HepG2 (cell line): ENCODE results near the gene NDUFV1. TPM values are rescaled to one million over a fixed set of nuclear protein-coding genes. Genes with fewer than 3 reads are reported as not detected.
A peak's percentile ranks its signal among the peaks of the same experiment; 100 is the strongest.

Experiments
- ARNTL ChIP-seq: sonication (generic); formaldehyde crosslinking; IDR thresholded peaks from 2 replicates; pipeline ENCODE4 v1.4.0; 2020; ENCODE audit warnings: mild to moderate bottlenecking, missing genetic modification reagents
- DMAP1 ChIP-seq: IDR thresholded peaks from 2 replicates; pipeline ENCODE4 v1.6.1; 2016
- HOXA3 ChIP-seq: sonication (generic); formaldehyde crosslinking; IDR thresholded peaks from 2 replicates; pipeline ENCODE4 v1.5.0; 2020; ENCODE audit warnings: missing genetic modification reagents
- HOXA5 ChIP-seq: sonication (generic); formaldehyde crosslinking; IDR thresholded peaks from 2 replicates; pipeline ENCODE4 v1.4.0; 2020; ENCODE audit warnings: missing genetic modification reagents
- IRF2 ChIP-seq: IDR thresholded peaks from 2 replicates; pipeline ENCODE4 v1.6.1; 2018; ENCODE audit warnings: missing genetic modification reagents, missing compliant biosample characterization
- ISL2 ChIP-seq: sonication (generic); formaldehyde crosslinking; IDR thresholded peaks from 2 replicates; pipeline ENCODE4 v1.5.0; 2020; ENCODE audit warnings: missing genetic modification reagents
- ISX ChIP-seq: sonication (generic); formaldehyde crosslinking; conservative IDR thresholded peaks from 2 replicates; pipeline ENCODE4 v1.5.0; 2020; ENCODE audit warnings: missing genetic modification reagents
- JUND ChIP-seq: sonication (generic); formaldehyde crosslinking; IDR thresholded peaks from 2 replicates; pipeline ENCODE4 v1.8.0; 2022; ENCODE audit warnings: mild to moderate bottlenecking, missing genetic modification reagents
- KAT8 ChIP-seq: IDR thresholded peaks from 2 replicates; pipeline ENCODE4 v1.6.1; 2016; ENCODE audit warnings: missing genetic modification reagents, missing compliant biosample characterization
- MEF2D ChIP-seq: sonication (generic); formaldehyde crosslinking; IDR thresholded peaks from 2 replicates; pipeline ENCODE4 v1.5.1; 2020; ENCODE audit warnings: mild to moderate bottlenecking, missing genetic modification reagents
- NCOR1 ChIP-seq: fragments of 200-600 bp; sonication (generic); IDR thresholded peaks from 2 replicates; pipeline ENCODE4 v1.7.0; 2017; ENCODE audit warnings: antibody characterized with exemption, low read length, borderline replicate concordance
- NFAT5 ChIP-seq: sonication (generic); formaldehyde crosslinking; IDR thresholded peaks from 2 replicates; pipeline ENCODE4 v1.4.0; 2020; ENCODE audit warnings: missing genetic modification reagents
- NFKBIZ ChIP-seq: IDR thresholded peaks from 2 replicates; pipeline ENCODE4 v1.6.1; 2018; ENCODE audit warnings: missing genetic modification reagents, missing compliant biosample characterization
- POLR2A ChIP-seq, 2 experiments: IDR thresholded peaks; 2 replicates each; pipeline ENCODE4 v1.6.1; 2011; ENCODE audit warnings: low read depth in 2 of 2, low read length in 2 of 2, mild to moderate bottlenecking in 1 of 2, moderate library complexity in 1 of 2; ENCODE audit not compliant: insufficient read depth in 1 of 2
- RAD21 ChIP-seq: fragments of 450-650 bp; formaldehyde crosslinking; IDR thresholded peaks from 2 replicates; pipeline ENCODE4 v1.5.0; 2020; ENCODE audit warnings: mild to moderate bottlenecking
- RBFOX2 ChIP-seq: fragments of 200-400 bp; formaldehyde crosslinking; IDR thresholded peaks from 2 replicates; pipeline ENCODE4 v1.6.1; 2017; ENCODE audit warnings: low read depth, mild to moderate bottlenecking, low read length
- SIN3A ChIP-seq: IDR thresholded peaks from 2 replicates; pipeline ENCODE4 v1.6.1; 2011; ENCODE audit warnings: low read depth, mild to moderate bottlenecking, control low read depth, low read length, borderline replicate concordance
- SP1 ChIP-seq, 2 experiments: fragments of 450-650 bp in 1 of 2; sonication (generic) in 1 of 2; formaldehyde crosslinking in 1 of 2; IDR thresholded peaks; 2 replicates each; pipeline versions ENCODE4 v1.4.0 to v1.6.1; 2016 to 2020; ENCODE audit warnings: missing genetic modification reagents in 1 of 2
- ZFP90 ChIP-seq: sonication (generic); formaldehyde crosslinking; IDR thresholded peaks from 2 replicates; pipeline ENCODE4 v1.8.0; 2022; ENCODE audit warnings: missing genetic modification reagents, mild to moderate bottlenecking, inconsistent platforms, borderline replicate concordance
- ZNF101 ChIP-seq: sonication (generic); formaldehyde crosslinking; IDR thresholded peaks from 2 replicates; pipeline ENCODE4 v1.4.0; 2020; ENCODE audit warnings: mild to moderate bottlenecking, low read depth, missing genetic modification reagents, borderline replicate concordance
- ZNF138 ChIP-seq: sonication (generic); formaldehyde crosslinking; IDR thresholded peaks from 2 replicates; pipeline ENCODE4 v1.5.0; 2020; ENCODE audit warnings: mild to moderate bottlenecking, low read depth, missing genetic modification reagents
- ZNF562 ChIP-seq: sonication (generic); formaldehyde crosslinking; IDR thresholded peaks from 2 replicates; pipeline ENCODE4 v1.8.0; 2022; ENCODE audit warnings: missing genetic modification reagents, borderline replicate concordance
- ZNF792 ChIP-seq: IDR thresholded peaks from 2 replicates; pipeline ENCODE4 v1.6.1; 2016
- polyA plus RNA-seq, 8 experiments: library from polyadenylated mRNA; depleted of rRNA in 3 of 8; stranded (reverse) in 7 of 8; unstranded in 1 of 8; fragments of >200 nt; fragmentation: Illumina TruSeq in 4 of 8; extraction: Trizol in 4 of 8; gene quantifications; 2 replicates each; pipeline versions ENCODE4 v1.2.1 to v1.2.3, GENCODE V29; 2011 to 2016; ENCODE audit warnings: low read depth in 4 of 8, missing spikeins in 1 of 8, mixed read lengths in 1 of 8; ENCODE audit not compliant: insufficient read depth in 1 of 8
- total RNA-seq, 5 experiments: library from RNA; depleted of rRNA; stranded (reverse); fragments of >200 nt; fragmentation: Illumina TruSeq; extraction: Trizol; gene quantifications; 2 replicates each; pipeline ENCODE4 v1.2.3, GENCODE V29; 2016; ENCODE audit warnings: low read depth in 1 of 5
- TF ChIP-seq, protein P1 (sequence below): sonication (generic); formaldehyde crosslinking; IDR thresholded peaks from 2 replicates; pipeline ENCODE4 v1.5.1; 2020; ENCODE audit warnings: missing genetic modification reagents, mild to moderate bottlenecking, borderline replicate concordance

NDUFV1 gene
- total and polyA plus RNA-seq, 2 of the 13 experiments (the other 11 are each of a cell fraction or from before 2014, with no cell fraction given) = 88.9 to 137 TPM

- TF ChIP-seq NFAT5 (CRISPR knock-in tag) (0 out of 2 replicates have a peak, but pooled peaks have one; percentile 36), ISX (no peak), ISL2 (CRISPR knock-in tag) (peak; percentile 84), ZNF792 (CRISPR knock-in tag) (no peak; the same call in 1 of the 2 replicates), ZFP90 (CRISPR knock-in tag) (peak; percentile 74), NCOR1 (0 out of 2 replicates have a peak, but pooled peaks have one; percentile 39), JUND (CRISPR knock-in tag) (0 out of 2 replicates have a peak, but pooled peaks have one; percentile 34), IRF2 (CRISPR knock-in tag) (peak; percentile 66), SIN3A (peak; percentile 91; the same call in 1 of the 2 replicates), DMAP1 (CRISPR knock-in tag) (peak; percentile 54; the same call in 1 of the 2 replicates), NFKBIZ (CRISPR knock-in tag) (no peak; the same call in 1 of the 2 replicates), KAT8 (CRISPR knock-in tag) (peak; percentile 67; the same call in 1 of the 2 replicates), HOXA3 (CRISPR knock-in tag) (peak; percentile 85), POLR2A (IDR thresholded peaks at IDR 0.05; ENCODE audit: insufficient read depth in 1 of 2, low read depth in 2 of 2, low read length in 2 of 2) (peak in 1 of 2 experiments; percentile 65; a peak in 2 of 4 replicates), ARNTL (CRISPR knock-in tag) (no peak), ZNF138 (CRISPR knock-in tag) (peak; percentile 78; the same call in 1 of the 2 replicates), MEF2D (CRISPR knock-in tag) (peak; percentile 73), RAD21 (CRISPR knock-in tag) (peak; percentile 84; the same call in 1 of the 2 replicates), HOXA5 (CRISPR knock-in tag) (peak; percentile 81; the same call in 1 of the 2 replicates), RBFOX2 (peak; percentile 84), SP1 (IDR thresholded peaks at IDR 0.05) (no peak), SP1 (CRISPR knock-in tag; IDR thresholded peaks at IDR 0.05) (peak; percentile 54), ZNF562 (no peak), ZNF101 (CRISPR knock-in tag) (no peak)
- TF ChIP-seq, protein P1, sequence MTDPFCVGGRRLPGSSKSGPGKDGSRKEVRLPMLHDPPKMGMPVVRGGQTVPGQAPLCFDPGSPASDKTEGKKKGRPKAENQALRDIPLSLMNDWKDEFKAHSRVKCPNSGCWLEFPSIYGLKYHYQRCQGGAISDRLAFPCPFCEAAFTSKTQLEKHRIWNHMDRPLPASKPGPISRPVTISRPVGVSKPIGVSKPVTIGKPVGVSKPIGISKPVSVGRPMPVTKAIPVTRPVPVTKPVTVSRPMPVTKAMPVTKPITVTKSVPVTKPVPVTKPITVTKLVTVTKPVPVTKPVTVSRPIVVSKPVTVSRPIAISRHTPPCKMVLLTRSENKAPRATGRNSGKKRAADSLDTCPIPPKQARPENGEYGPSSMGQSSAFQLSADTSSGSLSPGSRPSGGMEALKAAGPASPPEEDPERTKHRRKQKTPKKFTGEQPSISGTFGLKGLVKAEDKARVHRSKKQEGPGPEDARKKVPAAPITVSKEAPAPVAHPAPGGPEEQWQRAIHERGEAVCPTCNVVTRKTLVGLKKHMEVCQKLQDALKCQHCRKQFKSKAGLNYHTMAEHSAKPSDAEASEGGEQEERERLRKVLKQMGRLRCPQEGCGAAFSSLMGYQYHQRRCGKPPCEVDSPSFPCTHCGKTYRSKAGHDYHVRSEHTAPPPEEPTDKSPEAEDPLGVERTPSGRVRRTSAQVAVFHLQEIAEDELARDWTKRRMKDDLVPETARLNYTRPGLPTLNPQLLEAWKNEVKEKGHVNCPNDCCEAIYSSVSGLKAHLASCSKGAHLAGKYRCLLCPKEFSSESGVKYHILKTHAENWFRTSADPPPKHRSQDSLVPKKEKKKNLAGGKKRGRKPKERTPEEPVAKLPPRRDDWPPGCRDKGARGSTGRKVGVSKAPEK (CRISPR knock-in tag) = peak; percentile 76; the same call in 1 of the 2 replicates
These were observed 23.6 kb downstream of the NDUFV1 start (continued) for GRCh38 chr11:67630228-67630942.
